DND-41 (cell line): ENCODE data around the gene PIP.

Source experiments
- ATAC-seq: fragments of 200-7000 bp; cut with Tn5 transposase; 3 replicates; pipeline ENCODE4 v1.9.1; 2021; ENCODE audit warnings: low read depth; ENCODE audit not compliant: insufficient read depth
- DNase-seq: peaks from one replicate; pipeline ENCODE4 v3.0.0-alpha.2; 2020
- H2AFZ ChIP-seq: 2 replicates; pipeline ENCODE4 v1.6.0; 2012; ENCODE audit warnings: low read depth, low read length
- H3K27ac ChIP-seq: 2 replicates; pipeline ENCODE4 v1.5.1; 2012; ENCODE audit warnings: low read length, inconsistent platforms
- H3K27me3 ChIP-seq: fragments of 200-600 bp; sonication (generic); 2 replicates; pipeline ENCODE4 v1.6.0; 2012; ENCODE audit warnings: low read length, mild to moderate bottlenecking, inconsistent platforms; ENCODE audit not compliant: insufficient read depth, poor library complexity
- H3K36me3 ChIP-seq: 2 replicates; pipeline ENCODE4 v1.5.1; 2012; ENCODE audit warnings: low read length, inconsistent platforms; ENCODE audit not compliant: insufficient read depth
- H3K4me1 ChIP-seq: 2 replicates; pipeline ENCODE4 v1.5.1; 2012; ENCODE audit warnings: mild to moderate bottlenecking, low read length; ENCODE audit not compliant: insufficient read depth
- H3K4me2 ChIP-seq: 2 replicates; pipeline ENCODE4 v1.6.0; 2012; ENCODE audit warnings: mild to moderate bottlenecking, moderate library complexity, low read length, inconsistent platforms; ENCODE audit not compliant: insufficient read depth
- H3K4me3 ChIP-seq, 2 experiments: fragments of 200-600 bp in 1 of 2; shearing (Covaris generic) in 1 of 2; 2 replicates each; pipeline ENCODE4 v1.5.1; 2012 to 2016; ENCODE audit warnings: inconsistent platforms in 2 of 2, low read length in 2 of 2, mild to moderate bottlenecking in 2 of 2, low read depth in 1 of 2, moderate library complexity in 1 of 2
- H3K79me2 ChIP-seq: 2 replicates; pipeline ENCODE4 v1.6.0; 2012; ENCODE audit warnings: low read length, inconsistent platforms; ENCODE audit not compliant: insufficient read depth
- H3K9ac ChIP-seq: 2 replicates; pipeline ENCODE4 v1.6.0; 2012; ENCODE audit warnings: low read depth, mild to moderate bottlenecking, inconsistent platforms, low read length, moderate library complexity
- H3K9me3 ChIP-seq: 2 replicates; pipeline ENCODE4 v1.5.1; 2012; ENCODE audit warnings: low read length, moderate library complexity, mild to moderate bottlenecking, inconsistent platforms; ENCODE audit not compliant: insufficient read depth, severe bottlenecking
- H4K20me1 ChIP-seq: 2 replicates; pipeline ENCODE4 v1.6.0; 2012; ENCODE audit warnings: low read length; ENCODE audit not compliant: insufficient read depth
- EZH2 ChIP-seq: IDR thresholded peaks from 3 replicates; pipeline ENCODE4 v1.6.1; 2012; ENCODE audit warnings: borderline replicate concordance, low read depth, mild to moderate bottlenecking, moderate library complexity, low read length, inconsistent platforms; ENCODE audit not compliant: severe bottlenecking
- TF ChIP-seq, protein P1 (sequence below): IDR thresholded peaks from 2 replicates; pipeline ENCODE4 v1.5.1; 2012; ENCODE audit warnings: borderline replicate concordance, low read length, moderate library complexity, mild to moderate bottlenecking; ENCODE audit not compliant: poor library complexity, severe bottlenecking; ENCODE audit errors: extremely low read depth

PIP gene

DNA sequence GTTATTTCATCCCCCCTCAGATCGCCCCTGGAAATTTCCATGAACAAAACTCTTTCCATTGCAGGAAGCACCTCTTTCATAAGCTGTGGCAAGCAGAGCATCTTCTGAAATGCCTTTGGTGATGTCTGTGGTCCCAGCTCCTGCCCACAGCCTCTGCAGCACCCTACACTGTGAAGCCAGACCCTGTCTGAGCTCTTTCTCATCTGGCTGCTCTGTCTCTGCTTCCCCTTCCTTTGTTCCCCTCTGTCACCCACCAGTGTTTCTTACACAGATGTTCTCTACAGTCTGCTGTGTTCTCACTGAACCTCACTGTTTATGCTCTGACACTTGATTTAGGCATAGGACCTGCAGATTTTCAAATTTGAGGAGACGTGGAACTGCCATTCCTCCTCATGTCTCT is 49.5 kb downstream of the PIP start:
- DNase-seq (peak; percentile 13), ATAC-seq (peak; percentile 77; the same call in 2 of the 3 replicates)
- H3K79me2 ChIP-seq, result no peaks in the 10 kb centered on the region
- H3K4me3 ChIP-seq, result no peak overlapping the region
- peaks cover 16% of the 10 kb centered on the region for H3K9me3 ChIP-seq
- no peaks in the 10 kb centered on the region for H4K20me1 ChIP-seq
- H2AFZ ChIP-seq, result no peak overlapping the region
- no peaks in the 10 kb centered on the region for H3K36me3 ChIP-seq
- H3K9ac ChIP-seq, result no peak overlapping the region
- H3K4me1 ChIP-seq, result no peaks in the 10 kb centered on the region
- H3K27ac ChIP-seq, result no peak overlapping the region
- no peak overlapping the region for H3K4me2 ChIP-seq
- no peak for TF ChIP-seq EZH2
- TF ChIP-seq, protein P1, sequence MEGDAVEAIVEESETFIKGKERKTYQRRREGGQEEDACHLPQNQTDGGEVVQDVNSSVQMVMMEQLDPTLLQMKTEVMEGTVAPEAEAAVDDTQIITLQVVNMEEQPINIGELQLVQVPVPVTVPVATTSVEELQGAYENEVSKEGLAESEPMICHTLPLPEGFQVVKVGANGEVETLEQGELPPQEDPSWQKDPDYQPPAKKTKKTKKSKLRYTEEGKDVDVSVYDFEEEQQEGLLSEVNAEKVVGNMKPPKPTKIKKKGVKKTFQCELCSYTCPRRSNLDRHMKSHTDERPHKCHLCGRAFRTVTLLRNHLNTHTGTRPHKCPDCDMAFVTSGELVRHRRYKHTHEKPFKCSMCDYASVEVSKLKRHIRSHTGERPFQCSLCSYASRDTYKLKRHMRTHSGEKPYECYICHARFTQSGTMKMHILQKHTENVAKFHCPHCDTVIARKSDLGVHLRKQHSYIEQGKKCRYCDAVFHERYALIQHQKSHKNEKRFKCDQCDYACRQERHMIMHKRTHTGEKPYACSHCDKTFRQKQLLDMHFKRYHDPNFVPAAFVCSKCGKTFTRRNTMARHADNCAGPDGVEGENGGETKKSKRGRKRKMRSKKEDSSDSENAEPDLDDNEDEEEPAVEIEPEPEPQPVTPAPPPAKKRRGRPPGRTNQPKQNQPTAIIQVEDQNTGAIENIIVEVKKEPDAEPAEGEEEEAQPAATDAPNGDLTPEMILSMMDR, result no peak
- no peaks in the 10 kb centered on the region for H3K27me3 ChIP-seq

DNA sequence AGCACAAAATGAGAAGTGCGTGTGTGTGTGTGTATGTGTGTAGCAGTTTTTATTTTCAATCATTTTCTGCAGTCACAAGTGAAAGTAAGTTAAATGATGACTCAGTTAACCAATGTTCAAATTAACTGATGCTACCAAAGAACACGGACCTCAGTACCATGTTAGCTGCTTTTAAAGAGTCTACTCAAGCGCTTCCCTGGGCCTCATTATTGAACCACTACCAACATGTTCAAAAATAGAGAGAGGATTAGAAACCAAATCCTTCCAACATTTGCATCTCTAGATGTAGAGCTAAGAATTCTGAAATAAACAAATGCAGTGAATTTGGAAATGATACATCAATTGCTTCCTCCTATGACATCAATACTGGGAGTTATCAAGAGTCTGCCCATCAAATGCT is 51.1 kb downstream of the PIP start, which contains the start of gene TAS2R39:
Gene TAS2R39, plus strand, starts transcription at position 396 of the 400 bp plus-strand sequence. Its CDS starts 0 bp downstream, at position 396.
- Histone ChIP-seq H3K4me2 (no peak within 1 kb of the TSS), H2AFZ (no peak within 1 kb of the TSS; the same call in 1 of the 2 replicates), H3K36me3 (no peaks in the 10 kb centered on the region), H3K4me1 (no peaks in the 10 kb centered on the region), H3K9ac (no peak within 1 kb of the TSS), H3K27ac (no peak within 1 kb of the TSS), H3K27me3 (no peaks in the 10 kb centered on the region), H3K9me3 (peaks cover 4% of the 10 kb centered on the region), H4K20me1 (no peaks in the 10 kb centered on the region), H3K79me2 (no peaks in the 10 kb centered on the region), H3K4me3 (no peak within 1 kb of the TSS)
- ATAC-seq (no peak), DNase-seq (no peak)
- no peak for TF ChIP-seq EZH2
- TF ChIP-seq, protein P1, result no peak

DNA sequence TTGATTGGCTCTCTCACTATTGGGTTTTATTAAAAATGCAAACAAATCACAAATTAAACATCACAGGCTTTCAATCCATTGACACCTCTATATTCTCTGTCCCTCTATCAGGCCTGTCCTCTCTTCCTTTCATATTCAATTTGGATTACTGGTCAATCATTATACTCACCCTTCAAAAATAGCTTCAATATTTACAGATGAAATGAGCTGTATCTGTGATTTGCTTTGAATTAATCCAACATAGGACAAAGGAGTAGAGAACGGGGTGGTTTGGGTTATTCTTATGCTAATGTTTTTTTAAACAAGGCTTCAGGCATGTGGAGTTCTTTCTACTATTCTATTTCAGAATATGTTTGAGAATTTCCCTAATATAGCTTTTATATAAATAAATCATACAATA is 53.7 kb downstream of the PIP start:
- H3K4me2 ChIP-seq, result no peak overlapping the region
- H3K4me3 ChIP-seq, result no peak overlapping the region
- H3K9ac ChIP-seq, result no peak overlapping the region
- no peaks in the 10 kb centered on the region for H3K36me3 ChIP-seq
- TF ChIP-seq EZH2, result no peak
- TF ChIP-seq, protein P1, result no peak
- ATAC-seq (no peak), DNase-seq (no peak)
- no peaks in the 10 kb centered on the region for H3K9me3 ChIP-seq
- H4K20me1 ChIP-seq, result no peaks in the 10 kb centered on the region
- H3K4me1 ChIP-seq, result no peaks in the 10 kb centered on the region
- no peaks in the 10 kb centered on the region for H3K79me2 ChIP-seq
- H3K27me3 ChIP-seq, result no peaks in the 10 kb centered on the region
- no peak overlapping the region for H3K27ac ChIP-seq
- no peak overlapping the region for H2AFZ ChIP-seq

DNA sequence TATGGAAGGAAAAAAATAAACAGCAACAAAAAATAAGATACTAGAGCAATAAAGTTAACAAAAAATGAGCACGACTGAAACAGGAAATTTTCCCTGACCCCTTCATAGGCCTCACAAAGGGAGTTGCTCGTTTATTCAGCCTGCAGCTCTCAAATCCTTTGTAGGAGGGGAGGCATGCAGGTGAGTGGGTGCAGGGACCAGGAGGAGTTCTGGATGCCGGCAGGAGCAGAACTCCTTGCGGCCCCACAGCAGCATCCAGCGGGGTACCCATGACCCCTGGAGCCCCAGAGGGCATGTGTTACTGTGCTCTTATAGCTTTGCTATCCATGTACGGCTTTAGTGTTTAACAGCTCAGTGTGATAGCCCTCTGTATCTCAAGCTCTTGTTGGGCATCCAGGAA is 57.1 kb downstream of the PIP start:
- no peaks in the 10 kb centered on the region for H3K36me3 ChIP-seq
- DNase-seq, result no peak

More for the DNA sequence above, 57.1 kb downstream of the PIP start:
- TF ChIP-seq, protein P1, result no peak
- no peak for TF ChIP-seq EZH2
- no peak overlapping the region for H3K4me3 ChIP-seq
- no peak overlapping the region for H2AFZ ChIP-seq
- H3K27ac ChIP-seq, result no peak overlapping the region
- no peaks in the 10 kb centered on the region for H3K79me2 ChIP-seq
- no peaks in the 10 kb centered on the region for H3K9me3 ChIP-seq
- ATAC-seq, result no peak
- H4K20me1 ChIP-seq, result no peaks in the 10 kb centered on the region
- H3K27me3 ChIP-seq, result no peaks in the 10 kb centered on the region
- H3K4me2 ChIP-seq, result no peak overlapping the region
- no peaks in the 10 kb centered on the region for H3K4me1 ChIP-seq
- no peak overlapping the region for H3K9ac ChIP-seq
